GM13976 (cell line): ENCODE results near the gene DVL1.

ENCODE experiments used
- DNase-seq: peaks from one replicate; pipeline ENCODE4 v3.0.0; 2012; ENCODE audit warnings: low spot score
- CTCF ChIP-seq: IDR thresholded peaks from 2 replicates; pipeline ENCODE4 v1.5.1; 2012; ENCODE audit warnings: borderline replicate concordance, mild to moderate bottlenecking; ENCODE audit not compliant: insufficient read depth; ENCODE audit errors: extremely low read depth, missing control alignments, control extremely low read depth
- in situ Hi-C: fragments of 300-500 bp; cut with MboI; formaldehyde crosslinking; loops from one replicate; pipeline ENCODE4 v1.12.0; 2022; ENCODE audit warnings: low sequenced_read_pairs, mixed read lengths, inconsistent platforms; ENCODE audit not compliant: unreplicated experiment

The DVL1 gene

DNA sequence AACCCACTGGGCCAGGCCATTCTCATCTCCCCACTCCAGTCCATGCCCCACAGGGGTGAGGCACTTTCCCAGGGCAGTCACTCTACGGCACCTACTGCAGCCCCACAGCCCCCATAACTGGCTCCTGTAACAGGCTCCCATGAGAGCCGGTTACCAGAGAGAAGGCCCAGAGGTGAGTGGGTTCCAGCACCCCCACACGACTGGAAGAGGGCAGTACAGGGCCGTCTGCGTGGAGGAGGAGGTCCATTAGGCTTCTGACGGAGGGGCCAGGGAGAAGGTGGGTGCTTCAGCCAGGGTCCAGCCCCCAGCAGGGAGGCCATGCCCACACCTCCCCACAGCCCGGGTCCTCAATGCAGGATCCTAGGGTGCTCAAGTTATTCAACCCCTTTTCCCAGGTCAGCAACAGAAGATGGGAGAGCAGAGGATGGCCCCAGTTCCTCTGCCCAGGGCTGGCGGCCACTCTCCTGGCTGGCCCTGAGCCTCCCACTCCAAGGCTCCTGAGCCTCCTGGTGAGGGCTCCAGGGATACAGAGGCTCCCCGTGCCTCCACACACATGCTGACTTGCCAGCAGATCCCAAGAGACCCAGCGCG is 43.1 kb downstream of the DVL1 start:
- TF ChIP-seq CTCF: no peak
- in situ Hi-C loops: no loop called here
- DNase-seq: no peak

- peak; percentile 21 for TF ChIP-seq CTCF
- in situ Hi-C loops: no loop called here
- DNase-seq: peak; percentile 74
Measured at GRCh38 chr1:1305300-1306069, 43.7 kb downstream of the DVL1 start.

DNA sequence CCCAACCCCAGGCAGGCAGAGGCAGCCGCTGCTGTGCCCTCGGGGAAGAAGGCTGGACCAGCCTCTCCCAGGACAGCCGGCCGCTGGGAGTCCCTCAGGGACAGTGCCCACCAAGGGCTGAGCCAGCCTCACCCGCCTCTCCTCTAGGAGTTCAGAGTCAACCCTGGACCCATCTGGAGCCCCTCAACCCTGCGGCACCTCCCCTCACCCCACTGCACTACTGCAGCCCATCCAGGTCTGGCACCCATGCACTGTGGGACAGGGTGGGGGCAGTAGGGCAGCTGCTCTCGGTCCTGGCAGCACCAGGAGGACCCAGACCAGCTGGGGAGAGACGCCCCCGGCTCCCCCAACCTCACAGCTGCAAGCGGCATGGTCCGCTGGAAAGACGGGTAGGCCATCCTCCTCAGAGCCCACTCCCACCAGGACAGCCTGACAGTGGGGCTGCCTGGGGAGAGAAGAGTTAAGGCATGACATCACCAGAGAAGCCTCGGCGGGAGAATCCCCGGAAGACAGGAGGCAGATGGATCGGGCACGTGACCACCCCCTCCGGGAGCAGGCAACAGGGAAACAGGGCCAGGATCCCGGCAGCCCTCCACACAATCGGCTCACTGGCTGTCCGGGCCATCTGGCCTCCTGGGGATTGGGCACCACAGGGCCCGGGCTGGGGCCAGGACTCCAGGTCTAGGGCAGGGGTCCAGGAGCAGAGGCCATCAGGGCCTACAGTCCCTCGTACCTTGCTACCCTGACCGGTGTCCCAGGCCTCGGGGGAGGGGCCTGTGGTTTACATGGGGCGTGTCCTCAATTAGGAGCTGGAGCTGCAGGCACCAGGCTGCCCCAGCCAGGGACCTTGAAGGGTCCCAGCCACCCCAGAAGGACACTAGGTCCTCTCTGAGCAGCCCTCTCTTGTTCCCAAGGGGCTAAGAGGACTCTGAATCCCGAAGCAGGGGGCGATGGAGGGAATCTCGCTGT is 44.6 kb downstream of the DVL1 start:
- in situ Hi-C loops: no loop called here
- TF ChIP-seq CTCF: no peak
- DNase-seq: no peak

DNA sequence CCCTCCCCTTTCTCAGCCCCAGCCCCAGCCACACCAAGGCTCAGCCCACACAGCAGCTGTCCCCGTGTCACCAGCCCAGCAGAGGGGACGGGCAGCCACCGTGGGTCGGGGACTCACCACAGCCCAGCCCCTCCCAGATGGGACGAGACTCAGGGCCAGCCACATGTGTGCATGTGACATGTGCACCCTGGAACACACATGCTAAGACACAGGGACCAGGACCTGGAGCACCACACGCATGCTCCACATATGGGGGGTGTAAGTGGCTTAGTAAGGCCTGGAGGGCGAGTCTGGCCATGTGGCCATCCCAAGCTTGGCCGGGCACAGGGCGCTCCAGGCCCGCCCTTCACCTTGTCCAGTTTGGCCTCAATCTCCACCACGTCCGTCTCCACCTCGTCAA is 45.5 kb downstream of the DVL1 start:
- in situ Hi-C loops: no loop called here
- DNase-seq: no peak
- no peak for TF ChIP-seq CTCF

- in situ Hi-C loops: no loop called here
- no peak for TF ChIP-seq CTCF
- DNase-seq: no peak
Measured at GRCh38 chr1:1302951-1303509, 46.2 kb downstream of the DVL1 start.

DNA sequence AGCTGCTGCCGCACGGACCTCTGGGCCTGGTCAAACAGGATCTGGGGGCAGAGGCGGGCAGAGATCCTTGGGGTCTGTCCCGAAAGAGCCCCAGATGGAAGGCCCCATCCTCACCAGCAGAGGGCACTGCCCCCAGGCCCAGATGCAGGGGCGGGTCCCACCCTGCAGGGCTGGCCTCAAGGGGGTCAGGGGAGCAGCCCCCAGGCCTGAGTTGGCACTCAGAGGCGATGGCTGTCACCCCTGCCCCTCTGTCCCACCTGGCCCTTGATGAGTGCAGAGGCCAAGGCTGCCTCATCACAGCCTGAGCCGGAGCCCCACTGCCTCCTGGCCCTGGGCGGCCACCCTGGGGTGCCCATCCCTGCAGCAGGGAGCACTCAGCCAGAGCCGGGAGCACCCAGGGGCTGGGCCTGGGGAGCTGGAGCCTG is 47.2 kb downstream of the DVL1 start:
- TF ChIP-seq CTCF: peak; percentile 37
- in situ Hi-C loops: no loop called here
- no peak for DNase-seq
